KMS-11 (cell line): ENCODE data around the gene EPHA5.

Source experiments
- H2AFZ ChIP-seq: fragments of 200-600 bp; sonication (generic); 2 replicates; pipeline ENCODE4 v1.6.1; 2016; ENCODE audit warnings: antibody characterized with exemption, mixed run types, low read depth
- H3K27ac ChIP-seq: fragments of 200-600 bp; sonication (generic); 2 replicates; pipeline ENCODE4 v1.6.1; 2016; ENCODE audit warnings: mild to moderate bottlenecking, mixed run types
- H3K27me3 ChIP-seq: fragments of 200-600 bp; sonication (generic); 2 replicates; pipeline ENCODE4 v1.6.1; 2017; ENCODE audit warnings: mild to moderate bottlenecking, low read depth, mixed run types, moderate library complexity; ENCODE audit not compliant: insufficient read depth
- H3K36me3 ChIP-seq: fragments of 200-600 bp; sonication (generic); 2 replicates; pipeline ENCODE4 v1.6.1; 2017; ENCODE audit warnings: mild to moderate bottlenecking, mixed run types; ENCODE audit not compliant: insufficient read depth
- H3K4me1 ChIP-seq: fragments of 200-600 bp; sonication (generic); 2 replicates; pipeline ENCODE4 v1.6.1; 2016; ENCODE audit warnings: mild to moderate bottlenecking, low read depth, mixed run types; ENCODE audit not compliant: poor library complexity, severe bottlenecking
- H3K4me2 ChIP-seq: fragments of 200-600 bp; sonication (generic); 2 replicates; pipeline ENCODE4 v1.7.0; 2016; ENCODE audit warnings: mild to moderate bottlenecking, mixed run types
- H3K4me3 ChIP-seq: fragments of 200-600 bp; sonication (generic); IDR thresholded peaks from 2 replicates; pipeline ENCODE4 v1.6.1; 2017; ENCODE audit warnings: low read depth, low read length, mixed read lengths; ENCODE audit not compliant: insufficient read depth
- H3K79me2 ChIP-seq: fragments of 200-600 bp; sonication (generic); 2 replicates; pipeline ENCODE4 v1.6.1; 2016; ENCODE audit warnings: low read depth, mixed run types; ENCODE audit not compliant: insufficient read depth
- H3K9ac ChIP-seq: fragments of 200-600 bp; sonication (generic); 2 replicates; pipeline ENCODE4 v1.6.1; 2016; ENCODE audit warnings: mild to moderate bottlenecking, mixed run types
- H4K20me1 ChIP-seq: fragments of 200-600 bp; sonication (generic); 2 replicates; pipeline ENCODE4 v1.6.1; 2016; ENCODE audit warnings: mild to moderate bottlenecking, mixed run types; ENCODE audit not compliant: insufficient read depth
- TF ChIP-seq, protein P1 (sequence below): fragments of 200-600 bp; sonication (generic); conservative IDR thresholded peaks from 2 replicates; pipeline ENCODE4 v1.6.1; 2017; ENCODE audit warnings: low read depth, mild to moderate bottlenecking, antibody characterized with exemption, low read length, moderate library complexity, mixed read lengths

EPHA5 gene

GRCh38 chr4:65656008-65656407 lies 14.3 kb downstream of the EPHA5 start:
- no peak overlapping the region for H3K4me2 ChIP-seq
- H3K27me3 ChIP-seq: no peaks in the 10 kb centered on the region
- no peak overlapping the region for H3K9ac ChIP-seq
- TF ChIP-seq, protein P1, sequence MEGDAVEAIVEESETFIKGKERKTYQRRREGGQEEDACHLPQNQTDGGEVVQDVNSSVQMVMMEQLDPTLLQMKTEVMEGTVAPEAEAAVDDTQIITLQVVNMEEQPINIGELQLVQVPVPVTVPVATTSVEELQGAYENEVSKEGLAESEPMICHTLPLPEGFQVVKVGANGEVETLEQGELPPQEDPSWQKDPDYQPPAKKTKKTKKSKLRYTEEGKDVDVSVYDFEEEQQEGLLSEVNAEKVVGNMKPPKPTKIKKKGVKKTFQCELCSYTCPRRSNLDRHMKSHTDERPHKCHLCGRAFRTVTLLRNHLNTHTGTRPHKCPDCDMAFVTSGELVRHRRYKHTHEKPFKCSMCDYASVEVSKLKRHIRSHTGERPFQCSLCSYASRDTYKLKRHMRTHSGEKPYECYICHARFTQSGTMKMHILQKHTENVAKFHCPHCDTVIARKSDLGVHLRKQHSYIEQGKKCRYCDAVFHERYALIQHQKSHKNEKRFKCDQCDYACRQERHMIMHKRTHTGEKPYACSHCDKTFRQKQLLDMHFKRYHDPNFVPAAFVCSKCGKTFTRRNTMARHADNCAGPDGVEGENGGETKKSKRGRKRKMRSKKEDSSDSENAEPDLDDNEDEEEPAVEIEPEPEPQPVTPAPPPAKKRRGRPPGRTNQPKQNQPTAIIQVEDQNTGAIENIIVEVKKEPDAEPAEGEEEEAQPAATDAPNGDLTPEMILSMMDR: no peak
- no peak overlapping the region for H2AFZ ChIP-seq
- H4K20me1 ChIP-seq: no peaks in the 10 kb centered on the region
- H3K36me3 ChIP-seq: no peaks in the 10 kb centered on the region
- no peaks in the 10 kb centered on the region for H3K79me2 ChIP-seq
- H3K4me1 ChIP-seq: peaks cover 10% of the 10 kb centered on the region
- H3K4me3 ChIP-seq: no peak overlapping the region
- H3K27ac ChIP-seq: no peak overlapping the region

GRCh38 chr4:65654976-65655375 lies 15.3 kb downstream of the EPHA5 start:
- Histone ChIP-seq H3K27ac (no peak overlapping the region), H3K4me2 (no peak overlapping the region), H3K79me2 (no peaks in the 10 kb centered on the region), H3K4me1 (no peaks in the 10 kb centered on the region), H2AFZ (no peak overlapping the region), H3K27me3 (no peaks in the 10 kb centered on the region), H3K36me3 (no peaks in the 10 kb centered on the region), H3K9ac (no peak overlapping the region), H3K4me3 (no peak overlapping the region), H4K20me1 (no peaks in the 10 kb centered on the region)
- TF ChIP-seq, protein P1: no peak

GRCh38 chr4:65653740-65654361 lies 16.4 kb downstream of the EPHA5 start:
- no peaks in the 10 kb centered on the region for H3K4me1 ChIP-seq
- no peak overlapping the region for H3K27ac ChIP-seq
- H3K36me3 ChIP-seq: no peaks in the 10 kb centered on the region
- H3K9ac ChIP-seq: no peak overlapping the region
- TF ChIP-seq, protein P1: no peak
- H2AFZ ChIP-seq: no peak overlapping the region
- no peak overlapping the region for H3K4me3 ChIP-seq
- H3K27me3 ChIP-seq: no peaks in the 10 kb centered on the region
- no peaks in the 10 kb centered on the region for H4K20me1 ChIP-seq
- H3K4me2 ChIP-seq: no peak overlapping the region
- no peaks in the 10 kb centered on the region for H3K79me2 ChIP-seq

GRCh38 chr4:65651751-65652150 lies 18.5 kb downstream of the EPHA5 start:
- Histone ChIP-seq H3K79me2 (no peaks in the 10 kb centered on the region), H4K20me1 (no peaks in the 10 kb centered on the region), H3K4me3 (no peak overlapping the region), H2AFZ (no peak overlapping the region), H3K27ac (no peak overlapping the region), H3K27me3 (no peaks in the 10 kb centered on the region), H3K4me2 (no peak overlapping the region), H3K4me1 (no peaks in the 10 kb centered on the region), H3K9ac (no peak overlapping the region), H3K36me3 (no peaks in the 10 kb centered on the region)
- TF ChIP-seq, protein P1: no peak
